VCaP (cell line): ENCODE results near the gene CST9L.

Experiments used
- H3K27ac ChIP-seq: fragments of 450-650 bp; 2 replicates; pipeline ENCODE4 v1.5.1; 2017
- TF ChIP-seq, protein P1 (sequence below): fragments of 450-650 bp; conservative IDR thresholded peaks from 2 replicates; pipeline ENCODE4 v1.5.1; 2017; ENCODE audit warnings: mild to moderate bottlenecking, moderate library complexity

CST9L gene

GRCh38 chr20:23554401-23554800 lies 13.9 kb downstream of the CST9L start:
- no peak overlapping the region for H3K27ac ChIP-seq
- TF ChIP-seq, protein P1, sequence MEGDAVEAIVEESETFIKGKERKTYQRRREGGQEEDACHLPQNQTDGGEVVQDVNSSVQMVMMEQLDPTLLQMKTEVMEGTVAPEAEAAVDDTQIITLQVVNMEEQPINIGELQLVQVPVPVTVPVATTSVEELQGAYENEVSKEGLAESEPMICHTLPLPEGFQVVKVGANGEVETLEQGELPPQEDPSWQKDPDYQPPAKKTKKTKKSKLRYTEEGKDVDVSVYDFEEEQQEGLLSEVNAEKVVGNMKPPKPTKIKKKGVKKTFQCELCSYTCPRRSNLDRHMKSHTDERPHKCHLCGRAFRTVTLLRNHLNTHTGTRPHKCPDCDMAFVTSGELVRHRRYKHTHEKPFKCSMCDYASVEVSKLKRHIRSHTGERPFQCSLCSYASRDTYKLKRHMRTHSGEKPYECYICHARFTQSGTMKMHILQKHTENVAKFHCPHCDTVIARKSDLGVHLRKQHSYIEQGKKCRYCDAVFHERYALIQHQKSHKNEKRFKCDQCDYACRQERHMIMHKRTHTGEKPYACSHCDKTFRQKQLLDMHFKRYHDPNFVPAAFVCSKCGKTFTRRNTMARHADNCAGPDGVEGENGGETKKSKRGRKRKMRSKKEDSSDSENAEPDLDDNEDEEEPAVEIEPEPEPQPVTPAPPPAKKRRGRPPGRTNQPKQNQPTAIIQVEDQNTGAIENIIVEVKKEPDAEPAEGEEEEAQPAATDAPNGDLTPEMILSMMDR = no peak

GRCh38 chr20:23551786-23552185 lies 16.5 kb downstream of the CST9L start:
- no peak overlapping the region for H3K27ac ChIP-seq
- TF ChIP-seq, protein P1 = no peak

GRCh38 chr20:23551383-23551782 lies 16.9 kb downstream of the CST9L start:
- TF ChIP-seq, protein P1 = no peak
- no peak overlapping the region for H3K27ac ChIP-seq

DNA sequence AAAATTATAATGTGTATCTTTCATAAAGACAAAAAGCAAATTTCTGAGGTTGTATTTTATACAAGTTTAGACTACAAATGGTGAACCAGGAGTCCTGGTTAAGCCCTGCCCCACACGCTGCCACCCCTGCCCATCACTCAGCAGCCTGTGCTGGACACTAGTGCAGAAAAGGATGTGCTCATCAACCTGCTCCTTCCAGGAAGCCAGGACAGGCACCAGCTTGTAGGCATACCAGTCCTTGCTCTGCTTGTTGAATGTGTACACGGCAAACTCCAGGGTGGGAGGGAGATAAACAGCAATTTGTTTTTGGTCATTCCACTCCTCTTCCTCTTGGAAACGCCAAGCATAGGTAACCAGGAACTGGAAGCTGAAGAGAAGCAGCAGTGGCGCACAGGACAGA lies 18.1 kb downstream of the CST9L start:
- TF ChIP-seq, protein P1 = no peak
- H3K27ac ChIP-seq = no peak overlapping the region

GRCh38 chr20:23548408-23548807 lies 19.9 kb downstream of the CST9L start:
- TF ChIP-seq, protein P1 = no peak
- no peak overlapping the region for H3K27ac ChIP-seq

GRCh38 chr20:23547613-23548012 lies 20.7 kb downstream of the CST9L start:
- TF ChIP-seq, protein P1 = no peak

GRCh38 chr20:23546435-23547144 lies 21.7 kb downstream of the CST9L start:
- TF ChIP-seq, protein P1 = no peak
- no peak overlapping the region for H3K27ac ChIP-seq

More at GRCh38 chr20:23547613-23548012, 20.7 kb downstream of the CST9L start:
- no peak overlapping the region for H3K27ac ChIP-seq
